IMR-90 (cell line): Measurements from ENCODE around the gene C19orf73. TPM values are rescaled to one million over a fixed set of nuclear protein-coding genes. Genes with fewer than 3 reads are reported as not detected.

ENCODE experiments used
- CTCF ChIP-seq: conservative IDR thresholded peaks from 2 replicates; pipeline ENCODE4 v1.5.1; 2012; ENCODE audit warnings: mild to moderate bottlenecking, low read depth, low read length, improper control_type of control experiment
- MAFK ChIP-seq: IDR thresholded peaks from 2 replicates; pipeline ENCODE4 v1.6.1; 2012; ENCODE audit warnings: low read depth, low read length, improper control_type of control experiment
- polyA plus RNA-seq, 3 experiments: library from polyadenylated mRNA; depleted of rRNA; stranded (reverse); fragments of >200 nt; gene quantifications; 2 replicates each; pipeline ENCODE4 v1.2.3, GENCODE V29; 2012; ENCODE audit warnings: low replicate concordance in 1 of 3
- total RNA-seq: library from RNA; depleted of rRNA; stranded (reverse); fragments of >200 nt; gene quantifications from 2 replicates; pipeline ENCODE4 v1.2.3, GENCODE V29; 2012
- TF ChIP-seq, protein P1 (sequence below): fragments of 150-350 bp; IDR thresholded peaks from 2 replicates; pipeline ENCODE4 v1.6.1; 2016; ENCODE audit warnings: low read depth, mild to moderate bottlenecking, low read length, moderate library complexity, borderline replicate concordance

C19orf73 gene
- total and polyA plus RNA-seq, 2 of the 4 experiments (the other 2 are of a cell fraction) = 1.2 TPM; not detected in 1

GRCh38 chr19:49167857-49168409 is 49.0 kb upstream of the C19orf73 start (continued):
- TF ChIP-seq CTCF (no peak), MAFK (no peak)
- TF ChIP-seq, protein P1, sequence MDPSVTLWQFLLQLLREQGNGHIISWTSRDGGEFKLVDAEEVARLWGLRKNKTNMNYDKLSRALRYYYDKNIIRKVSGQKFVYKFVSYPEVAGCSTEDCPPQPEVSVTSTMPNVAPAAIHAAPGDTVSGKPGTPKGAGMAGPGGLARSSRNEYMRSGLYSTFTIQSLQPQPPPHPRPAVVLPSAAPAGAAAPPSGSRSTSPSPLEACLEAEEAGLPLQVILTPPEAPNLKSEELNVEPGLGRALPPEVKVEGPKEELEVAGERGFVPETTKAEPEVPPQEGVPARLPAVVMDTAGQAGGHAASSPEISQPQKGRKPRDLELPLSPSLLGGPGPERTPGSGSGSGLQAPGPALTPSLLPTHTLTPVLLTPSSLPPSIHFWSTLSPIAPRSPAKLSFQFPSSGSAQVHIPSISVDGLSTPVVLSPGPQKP = no peak
